ENCODE data around the gene PRND.

GRCh38 chr20:4729265-4729664, 7.6 kb downstream of the PRND start:
- no peak for TF ChIP-seq NFIC (IDR thresholded peaks at IDR 0.05)
- no peak for TF ChIP-seq REST (IDR thresholded peaks at IDR 0.05; ENCODE audit: low read depth)
- TF ChIP-seq YY1 (IDR thresholded peaks at IDR 0.05; ENCODE audit: low read depth): no peak
- TF ChIP-seq EP300 (IDR thresholded peaks at IDR 0.05; ENCODE audit: borderline replicate concordance): no peak

All from Ishikawa (cell line).